ENCODE results near the gene HTATIP2. TPM values are rescaled to one million over a fixed set of nuclear protein-coding genes. Genes with fewer than 3 reads are reported as not detected.

HTATIP2 gene
- total and polyA plus RNA-seq, 9 of the 15 experiments (the other 6 are each of a cell fraction or from before 2014, with no cell fraction given): 48.3 to 90.9 (median 64.4) TPM

DNA sequence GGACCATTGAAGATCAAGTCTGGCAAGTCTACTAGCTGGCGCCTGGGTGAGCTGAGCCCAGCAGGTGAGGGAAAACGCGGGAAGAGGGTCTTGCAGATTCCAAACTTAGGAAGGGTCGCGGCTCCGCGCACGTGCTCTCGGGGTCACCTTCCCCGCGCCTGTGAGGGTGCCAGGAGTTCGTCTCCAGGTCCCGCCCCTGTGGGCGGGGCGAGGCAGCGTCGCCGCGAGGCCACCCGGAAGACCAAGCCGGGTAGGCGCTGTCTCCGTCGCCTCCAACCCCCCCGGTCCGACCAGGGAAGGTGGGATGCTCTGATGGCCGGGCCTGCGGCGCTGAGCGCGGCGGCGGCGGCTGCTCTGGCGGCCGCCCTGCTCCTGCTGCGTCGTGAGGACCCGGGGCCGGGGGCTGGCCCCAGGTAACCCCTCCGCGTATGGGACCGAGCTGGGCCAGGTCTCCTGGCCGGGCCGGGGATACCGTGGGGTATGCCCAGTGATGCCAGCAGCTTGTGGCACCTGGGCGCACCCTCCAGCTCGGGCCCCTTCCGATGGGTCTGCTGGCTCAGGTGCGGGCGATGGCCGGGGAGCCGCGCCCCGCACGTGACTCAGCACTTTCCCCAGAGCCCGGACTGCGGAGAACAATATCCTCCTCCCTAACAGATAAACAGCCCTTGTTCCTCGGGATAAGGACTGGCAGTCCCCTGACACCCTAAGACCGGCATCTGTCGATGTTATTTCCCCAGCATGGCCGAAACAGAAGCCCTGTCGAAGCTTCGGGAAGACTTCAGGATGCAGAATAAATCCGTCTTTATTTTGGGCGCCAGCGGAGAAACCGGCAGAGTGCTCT, at the start of gene HTATIP2 (continued):
- TF ChIP-seq, protein P1, sequence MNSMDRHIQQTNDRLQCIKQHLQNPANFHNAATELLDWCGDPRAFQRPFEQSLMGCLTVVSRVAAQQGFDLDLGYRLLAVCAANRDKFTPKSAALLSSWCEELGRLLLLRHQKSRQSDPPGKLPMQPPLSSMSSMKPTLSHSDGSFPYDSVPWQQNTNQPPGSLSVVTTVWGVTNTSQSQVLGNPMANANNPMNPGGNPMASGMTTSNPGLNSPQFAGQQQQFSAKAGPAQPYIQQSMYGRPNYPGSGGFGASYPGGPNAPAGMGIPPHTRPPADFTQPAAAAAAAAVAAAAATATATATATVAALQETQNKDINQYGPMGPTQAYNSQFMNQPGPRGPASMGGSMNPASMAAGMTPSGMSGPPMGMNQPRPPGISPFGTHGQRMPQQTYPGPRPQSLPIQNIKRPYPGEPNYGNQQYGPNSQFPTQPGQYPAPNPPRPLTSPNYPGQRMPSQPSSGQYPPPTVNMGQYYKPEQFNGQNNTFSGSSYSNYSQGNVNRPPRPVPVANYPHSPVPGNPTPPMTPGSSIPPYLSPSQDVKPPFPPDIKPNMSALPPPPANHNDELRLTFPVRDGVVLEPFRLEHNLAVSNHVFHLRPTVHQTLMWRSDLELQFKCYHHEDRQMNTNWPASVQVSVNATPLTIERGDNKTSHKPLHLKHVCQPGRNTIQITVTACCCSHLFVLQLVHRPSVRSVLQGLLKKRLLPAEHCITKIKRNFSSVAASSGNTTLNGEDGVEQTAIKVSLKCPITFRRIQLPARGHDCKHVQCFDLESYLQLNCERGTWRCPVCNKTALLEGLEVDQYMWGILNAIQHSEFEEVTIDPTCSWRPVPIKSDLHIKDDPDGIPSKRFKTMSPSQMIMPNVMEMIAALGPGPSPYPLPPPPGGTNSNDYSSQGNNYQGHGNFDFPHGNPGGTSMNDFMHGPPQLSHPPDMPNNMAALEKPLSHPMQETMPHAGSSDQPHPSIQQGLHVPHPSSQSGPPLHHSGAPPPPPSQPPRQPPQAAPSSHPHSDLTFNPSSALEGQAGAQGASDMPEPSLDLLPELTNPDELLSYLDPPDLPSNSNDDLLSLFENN (IDR thresholded peaks at IDR 0.05; ENCODE audit: low read depth in 2 of 2, low read length in 2 of 2): no peak
- TF ChIP-seq POU5F1 (IDR thresholded peaks at IDR 0.05; ENCODE audit: borderline replicate concordance, low read depth, low read length, partially characterized antibody): no peak
- TF ChIP-seq CREB1 (IDR thresholded peaks at IDR 0.05): peak; percentile 47
- peak; percentile 72 for TF ChIP-seq CREB1 (CRISPR knock-in tag; IDR thresholded peaks at IDR 0.05)
- TF ChIP-seq MYBL2 (IDR thresholded peaks at IDR 0.05; ENCODE audit: low read depth): no peak
- TF ChIP-seq MYBL2 (CRISPR knock-in tag; IDR thresholded peaks at IDR 0.05; ENCODE audit: borderline replicate concordance): no peak
- TF ChIP-seq CEBPG (CRISPR knock-in tag; IDR thresholded peaks at IDR 0.05): no peak
- TF ChIP-seq CEBPG (tag; conservative IDR thresholded peaks at IDR 0.05 in 1 of 2, IDR thresholded peaks at IDR 0.05 in 1 of 2): no peak
- TF ChIP-seq, protein P2, sequence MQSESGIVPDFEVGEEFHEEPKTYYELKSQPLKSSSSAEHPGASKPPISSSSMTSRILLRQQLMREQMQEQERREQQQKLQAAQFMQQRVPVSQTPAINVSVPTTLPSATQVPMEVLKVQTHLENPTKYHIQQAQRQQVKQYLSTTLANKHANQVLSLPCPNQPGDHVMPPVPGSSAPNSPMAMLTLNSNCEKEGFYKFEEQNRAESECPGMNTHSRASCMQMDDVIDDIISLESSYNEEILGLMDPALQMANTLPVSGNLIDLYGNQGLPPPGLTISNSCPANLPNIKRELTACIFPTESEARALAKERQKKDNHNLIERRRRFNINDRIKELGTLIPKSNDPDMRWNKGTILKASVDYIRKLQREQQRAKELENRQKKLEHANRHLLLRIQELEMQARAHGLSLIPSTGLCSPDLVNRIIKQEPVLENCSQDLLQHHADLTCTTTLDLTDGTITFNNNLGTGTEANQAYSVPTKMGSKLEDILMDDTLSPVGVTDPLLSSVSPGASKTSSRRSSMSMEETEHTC (IDR thresholded peaks at IDR 0.05): peak; percentile 51; the same call in 1 of the 2 replicates
- peak; percentile 24; the same call in 1 of the 2 replicates for TF ChIP-seq CBX1 (IDR thresholded peaks at IDR 0.05; ENCODE audit: low read depth)
- TF ChIP-seq SAFB (IDR thresholded peaks at IDR 0.05; ENCODE audit: borderline replicate concordance, low read depth, low read length): 0 out of 2 replicates have a peak, but pooled peaks have one; percentile 33
- no peak for TF ChIP-seq FOXP1 (CRISPR knock-in tag; IDR thresholded peaks at IDR 0.05)
- peak; percentile 98 for TF ChIP-seq MAFG (tag; conservative IDR thresholded peaks at IDR 0.05)
- no peak for TF ChIP-seq ZNF253 (CRISPR knock-in tag; conservative IDR thresholded peaks at IDR 0.05)
- TF ChIP-seq ZBTB11 (CRISPR knock-in tag; IDR thresholded peaks at IDR 0.05): peak in 1 of 3 experiments; percentile 61; a peak in 1 of 6 replicates
- peak; percentile 94 for TF ChIP-seq KLF6 (CRISPR knock-in tag; IDR thresholded peaks at IDR 0.05; ENCODE audit: borderline replicate concordance)

Data from K562 (cell line).